Fibroblast of villous mesenchyme (primary cell): Measurements from ENCODE around the gene ADRB1. TPM values are rescaled to one million over a fixed set of nuclear protein-coding genes. Genes with fewer than 3 reads are reported as not detected.

ENCODE experiments used
- DNase-seq: peaks from one replicate; pipeline ENCODE4 v3.0.0-alpha.2; 2010; ENCODE audit warnings: low read depth
- H3K4me3 ChIP-seq: 2 replicates; pipeline ENCODE4 v1.5.1; 2011; ENCODE audit warnings: low read depth, mild to moderate bottlenecking, low read length
- CTCF ChIP-seq: IDR thresholded peaks from 2 replicates; pipeline ENCODE4 v1.5.1; 2012; ENCODE audit warnings: low read depth, mild to moderate bottlenecking, low read length; ENCODE audit not compliant: insufficient read depth
- total RNA-seq: library from RNA; depleted of rRNA; stranded (reverse); fragments of >200 nt; gene quantifications from 2 replicates; pipeline ENCODE4 v1.2.3, GENCODE V29; 2012

Gene ADRB1
- total RNA-seq, 1 donor: not detected

GRCh38 chr10:114061148-114061547 is 17.5 kb downstream of the ADRB1 start:
- no peak for TF ChIP-seq CTCF
- no peak for DNase-seq
- no peak overlapping the region for H3K4me3 ChIP-seq

GRCh38 chr10:114061789-114062188 is 18.1 kb downstream of the ADRB1 start:
- no peak for DNase-seq
- no peak overlapping the region for H3K4me3 ChIP-seq
- TF ChIP-seq CTCF: no peak

- no peak for TF ChIP-seq CTCF
- DNase-seq: no peak
- no peak overlapping the region for H3K4me3 ChIP-seq
These were observed 20.7 kb downstream of the ADRB1 start for GRCh38 chr10:114064151-114065048.

GRCh38 chr10:114065049-114065435 is 21.4 kb downstream of the ADRB1 start:
- H3K4me3 ChIP-seq: no peak overlapping the region
- TF ChIP-seq CTCF: no peak
- no peak for DNase-seq

GRCh38 chr10:114068054-114068707 is 24.5 kb downstream of the ADRB1 start:
- no peak overlapping the region for H3K4me3 ChIP-seq
- TF ChIP-seq CTCF: no peak
- no peak for DNase-seq

DNA sequence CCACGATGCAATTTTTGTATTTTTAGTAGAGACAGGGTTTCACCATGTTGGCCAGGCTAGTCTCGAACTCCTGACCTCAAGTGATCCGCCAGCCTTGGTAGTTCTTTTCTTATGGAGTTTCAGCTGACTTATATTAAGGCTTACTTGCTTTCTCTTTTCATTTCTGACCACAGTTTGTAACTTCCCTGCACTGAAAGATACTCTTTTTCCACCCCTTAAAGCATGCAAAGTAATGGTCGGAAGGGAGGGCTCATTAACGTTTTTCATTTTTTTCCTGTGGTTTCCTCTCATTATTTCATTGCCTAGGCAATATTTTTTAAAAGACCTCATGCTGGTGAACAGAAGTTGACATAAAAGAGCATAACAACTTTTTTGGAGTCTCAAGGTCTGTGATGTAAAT is 27.0 kb downstream of the ADRB1 start:
- DNase-seq: no peak
- H3K4me3 ChIP-seq: no peak overlapping the region
- TF ChIP-seq CTCF: no peak
